ENCODE data around the gene CCNI.
A peak's percentile ranks its signal among the peaks of the same experiment; 100 is the strongest.
"Not testable (repeated sequence)": the region's sequence is repeated elsewhere in the genome, so short reads cannot be mapped to it uniquely, and the experiment has no call there.

CCNI gene

GRCh38 chr4:77082886-77083608 is 7.3 kb upstream of the CCNI start:
- no peak for DNase-seq (ENCODE audit: low read depth in 2 of 2)

DNA sequence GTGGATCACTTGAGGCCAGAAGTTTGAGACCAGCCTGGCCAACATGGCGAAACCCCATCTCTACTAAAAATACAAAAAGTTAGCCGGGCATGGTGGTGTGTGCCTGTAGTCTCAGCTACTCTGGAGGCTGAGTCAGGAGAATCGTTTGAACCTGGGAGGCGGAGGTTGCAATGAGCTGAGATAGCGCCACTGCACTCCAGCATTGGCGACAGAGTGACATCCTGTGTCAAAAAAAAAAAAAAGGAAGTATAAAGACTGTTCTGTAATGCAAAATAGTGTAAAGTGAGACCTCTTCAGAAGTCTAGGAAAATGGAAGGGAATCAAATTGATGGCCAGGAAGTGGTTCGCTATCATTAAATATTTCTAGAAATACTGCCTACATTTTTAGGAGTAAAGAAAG is 5.0 kb upstream of the CCNI start:
- DNase-seq (ENCODE audit: low read depth in 2 of 2): not testable (repeated sequence)

- no peak for DNase-seq (ENCODE audit: low read depth in 2 of 2)
Measured at GRCh38 chr4:77079281-77079680, 3.5 kb upstream of the CCNI start.

- no peak for DNase-seq (ENCODE audit: low read depth in 2 of 2)
Measured at GRCh38 chr4:77078401-77078800, 2.6 kb upstream of the CCNI start.

DNA sequence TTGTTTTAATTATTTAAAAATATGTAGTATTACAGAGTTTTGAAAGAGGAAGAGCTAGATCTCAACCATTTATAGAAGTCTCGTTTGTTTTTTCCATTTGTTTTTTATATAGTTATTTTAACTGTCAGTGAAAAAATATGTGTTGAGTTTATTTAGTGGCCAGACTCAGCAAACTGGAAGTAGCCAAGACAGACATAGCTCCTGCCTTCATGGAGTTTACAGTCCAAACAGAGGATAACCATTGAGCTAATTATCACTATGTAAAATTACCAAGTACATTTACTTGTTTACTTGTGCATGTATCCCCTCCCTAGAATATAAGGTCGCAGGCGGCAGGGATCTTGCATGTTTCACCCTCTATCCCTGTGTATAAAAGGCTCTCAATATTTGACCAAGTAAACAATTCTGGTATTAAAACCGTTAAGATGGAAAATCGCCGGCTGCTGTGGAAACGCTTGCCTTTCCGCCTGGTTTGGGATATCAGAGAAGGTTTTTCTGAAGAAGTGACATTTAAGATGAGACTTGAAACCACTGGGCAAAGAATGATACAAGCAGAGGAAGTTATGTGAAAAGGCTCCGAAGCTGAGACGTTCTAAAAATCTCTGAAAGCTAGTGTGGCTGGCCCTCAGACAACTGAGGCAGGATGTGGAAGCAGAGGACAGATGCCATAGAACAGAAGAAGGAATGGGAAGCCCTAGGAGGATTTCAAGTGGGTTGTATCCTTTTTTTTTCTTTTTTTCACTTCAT is 1.3 kb upstream of the CCNI start:
- DNase-seq (ENCODE audit: low read depth in 2 of 2): no peak

DNA sequence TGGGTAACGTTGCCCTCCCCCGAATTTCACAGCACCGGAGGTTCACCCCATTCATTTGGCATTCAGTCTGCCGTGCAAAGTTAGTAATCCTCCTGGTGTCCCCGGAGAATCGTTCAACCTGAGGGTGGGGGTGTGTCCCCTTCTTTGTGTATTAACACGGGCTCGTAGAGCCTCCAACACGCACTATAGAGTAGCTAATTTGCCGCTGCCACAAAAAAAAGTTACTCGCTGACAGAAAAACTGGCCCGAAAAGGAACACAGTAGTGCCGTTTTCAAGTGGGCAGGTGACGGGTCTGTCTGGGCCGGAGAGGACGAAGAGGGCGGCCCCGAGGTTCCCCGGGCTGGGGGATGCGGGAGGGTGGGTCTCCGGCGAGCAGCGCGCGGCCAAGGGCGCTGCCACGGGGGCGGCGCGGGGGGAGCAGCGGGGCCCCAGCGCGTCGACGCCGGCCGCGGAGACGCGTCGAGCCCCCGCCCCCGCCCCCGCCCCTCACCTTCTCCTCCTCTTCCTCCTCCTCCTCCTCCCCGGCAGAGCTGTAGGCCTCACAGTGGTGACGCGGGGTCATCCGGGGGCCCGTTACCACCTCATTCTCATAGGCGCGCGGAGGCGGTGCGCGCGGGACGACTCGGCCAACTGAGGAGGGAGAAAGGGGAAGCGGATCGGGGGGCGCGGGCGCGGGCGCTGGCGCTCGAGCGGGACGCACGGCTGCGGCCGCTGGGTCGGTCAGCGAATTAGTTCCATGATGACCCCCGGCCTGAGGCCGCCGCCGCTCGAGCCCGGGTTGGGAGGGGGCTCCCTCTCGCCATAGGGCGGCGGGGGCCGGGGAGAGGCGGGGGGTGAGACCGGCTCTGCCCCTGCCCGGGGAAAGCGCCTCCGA is 571 bp downstream of the CCNI start:
- DNase-seq (ENCODE audit: low read depth in 2 of 2): peak; percentile 48 to 76

- DNase-seq (ENCODE audit: low read depth in 2 of 2): no peak
Measured at GRCh38 chr4:77074381-77074831, 1.4 kb downstream of the CCNI start.

GRCh38 chr4:77073981-77074380 is 1.8 kb downstream of the CCNI start:
- DNase-seq (ENCODE audit: low read depth in 2 of 2): no peak

GRCh38 chr4:77073106-77073809 is 2.5 kb downstream of the CCNI start:
- no peak for DNase-seq (ENCODE audit: low read depth in 2 of 2)

DNA sequence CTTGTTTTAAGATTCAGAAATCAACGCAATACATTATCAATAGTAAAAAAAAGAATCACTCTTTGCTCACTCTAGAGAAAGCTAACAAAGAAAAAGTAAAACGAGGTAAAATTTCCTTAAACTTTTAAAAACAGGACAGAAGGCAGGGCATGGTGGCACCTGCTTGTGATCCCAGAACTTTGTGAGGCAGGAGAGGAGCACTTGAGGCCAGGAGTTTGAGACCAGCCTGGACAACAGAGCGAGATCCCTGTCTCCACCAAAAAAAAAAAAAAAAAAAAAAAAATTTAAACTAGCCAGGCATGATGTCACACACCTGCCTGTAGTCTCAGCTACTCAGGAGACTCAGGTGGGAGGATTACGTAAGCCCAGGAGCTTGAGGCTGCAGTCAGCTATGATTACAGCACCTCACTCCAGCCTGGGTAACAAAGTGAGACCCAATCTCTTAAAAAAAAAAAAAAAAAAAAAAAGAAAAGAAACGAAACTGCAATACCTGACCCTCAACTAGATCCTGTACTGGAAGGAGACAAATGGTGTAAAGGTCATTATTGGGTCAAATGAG is 3.5 kb downstream of the CCNI start:
- DNase-seq (ENCODE audit: low read depth in 2 of 2): no peak

GRCh38 chr4:77069514-77069913 is 6.3 kb downstream of the CCNI start:
- DNase-seq (ENCODE audit: low read depth in 2 of 2): not testable (repeated sequence)

GRCh38 chr4:77065382-77065781 is 10.4 kb downstream of the CCNI start:
- DNase-seq (ENCODE audit: low read depth in 2 of 2): no peak

GRCh38 chr4:77062856-77063255 is 12.9 kb downstream of the CCNI start:
- DNase-seq (ENCODE audit: low read depth in 2 of 2): no peak

DNA sequence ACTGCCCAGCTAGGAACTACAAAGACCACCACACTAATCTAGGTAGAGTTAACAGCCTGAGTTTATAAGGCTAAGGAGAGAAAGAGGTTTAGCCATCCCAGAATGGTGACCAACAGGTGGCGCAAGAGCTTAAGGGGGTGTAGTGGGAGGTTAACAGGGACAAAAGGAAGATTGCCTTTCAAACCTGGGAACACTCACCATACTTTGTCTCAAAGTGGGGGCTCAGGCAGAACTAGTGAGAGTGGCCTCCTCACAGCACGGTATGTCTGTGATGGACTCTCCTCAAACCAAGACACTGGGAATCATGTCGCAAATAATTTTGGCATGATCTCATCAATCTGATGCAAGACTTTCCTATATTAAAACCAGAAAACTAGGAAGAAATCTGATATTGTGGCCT is 23.4 kb downstream of the CCNI start:
- peak; percentile 48 to 51 for DNase-seq (ENCODE audit: low read depth in 2 of 2)

- DNase-seq (ENCODE audit: low read depth in 2 of 2): no peak
Measured at GRCh38 chr4:77050962-77051361, 24.8 kb downstream of the CCNI start.

DNA sequence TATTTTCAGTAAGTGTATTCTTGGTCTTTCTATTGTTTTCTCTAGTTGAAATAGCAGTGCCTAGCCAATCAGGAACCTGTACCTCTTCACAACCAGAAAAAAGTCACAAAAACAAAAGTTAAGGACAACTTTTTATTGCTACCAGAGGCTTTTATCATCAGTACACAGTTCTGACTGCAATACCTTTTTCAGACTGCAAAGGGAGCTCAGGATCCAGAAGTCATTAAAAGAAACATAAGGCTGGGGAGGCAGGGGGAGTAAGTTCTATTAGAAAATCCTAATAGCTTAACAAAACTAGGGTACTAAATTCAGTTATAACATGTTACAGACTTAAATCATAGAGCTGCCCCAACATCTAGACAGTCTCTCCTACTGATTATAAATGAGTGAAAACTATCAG is 28.8 kb downstream of the CCNI start:
- DNase-seq (ENCODE audit: low read depth in 2 of 2): no peak

GRCh38 chr4:77045490-77045889 is 30.3 kb downstream of the CCNI start:
- DNase-seq (ENCODE audit: low read depth in 2 of 2): no peak

DNA sequence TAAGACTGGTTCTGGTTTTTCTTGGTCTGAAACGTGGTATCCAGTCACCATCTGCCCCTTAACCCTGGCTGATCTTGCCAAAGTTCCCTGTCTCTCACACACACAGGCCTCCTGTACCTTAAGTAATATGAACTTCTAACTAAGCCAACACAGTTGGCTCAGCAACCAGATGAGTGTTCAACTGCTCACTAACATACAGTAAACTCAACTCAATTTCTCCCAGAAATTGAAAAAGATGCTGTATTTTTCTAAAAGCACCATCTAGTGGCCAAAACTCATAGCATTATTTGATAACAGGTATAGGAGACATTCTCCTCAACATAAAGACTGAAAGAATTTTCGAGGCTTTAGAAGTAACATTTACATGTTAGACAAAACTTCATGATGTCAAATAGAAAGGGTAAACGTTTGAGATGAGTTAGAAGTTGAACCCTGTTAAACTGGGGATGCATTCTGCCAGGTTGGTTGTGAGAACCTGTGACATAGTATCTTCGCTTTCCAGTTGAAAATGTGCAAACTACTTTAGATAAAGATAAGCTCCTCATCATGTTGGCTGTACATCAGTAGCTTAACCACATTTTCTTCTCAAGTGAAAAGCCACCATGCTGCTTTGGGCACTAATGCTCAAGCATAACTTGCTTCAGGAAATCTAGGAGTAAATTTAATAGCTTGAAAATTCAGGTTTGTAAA is 31.2 kb downstream of the CCNI start:
- no peak for DNase-seq (ENCODE audit: low read depth in 2 of 2)

GRCh38 chr4:77043507-77044136 is 32.2 kb downstream of the CCNI start:
- DNase-seq (ENCODE audit: low read depth in 2 of 2): no peak
